H9 (cell line): Measurements from ENCODE around the gene MISP. TPM values are rescaled to one million over a fixed set of nuclear protein-coding genes. Genes with fewer than 3 reads are reported as not detected.
A peak's percentile ranks its signal among the peaks of the same experiment; 100 is the strongest.

Experiments
- DNase-seq: peaks from one replicate; pipeline ENCODE4 v3.0.0-alpha.2; 2017
- H2AFZ ChIP-seq: one replicate; pipeline ENCODE4 v1.6.1; 2013; ENCODE audit warnings: mild to moderate bottlenecking, low read length, control low read depth, moderate library complexity
- H2AK5ac ChIP-seq: 2 replicates; pipeline ENCODE4 v1.6.1; 2013; ENCODE audit warnings: low read length, control low read depth, mixed read lengths; ENCODE audit not compliant: insufficient read length
- H2BK120ac ChIP-seq: one replicate; pipeline ENCODE4 v1.6.1; 2013; ENCODE audit warnings: low read depth, mild to moderate bottlenecking, low read length, control low read depth, inconsistent platforms; ENCODE audit not compliant: poor library complexity, severe bottlenecking
- H2BK12ac ChIP-seq: 2 replicates; pipeline ENCODE4 v1.6.1; 2013; ENCODE audit warnings: low read length, control low read depth, mixed read lengths, low read depth; ENCODE audit not compliant: insufficient read length
- H2BK15ac ChIP-seq: 2 replicates; pipeline ENCODE4 v1.6.1; 2013; ENCODE audit warnings: low read depth, low read length, control low read depth
- H2BK20ac ChIP-seq: one replicate; pipeline ENCODE4 v1.6.1; 2013; ENCODE audit warnings: low read depth, mild to moderate bottlenecking, low read length, control low read depth, inconsistent platforms; ENCODE audit not compliant: poor library complexity, severe bottlenecking
- H2BK5ac ChIP-seq: 2 replicates; pipeline ENCODE4 v1.6.1; 2013; ENCODE audit warnings: low read length, control low read depth, mixed read lengths; ENCODE audit not compliant: insufficient read length
- H3K14ac ChIP-seq: 2 replicates; pipeline ENCODE4 v1.6.1; 2013; ENCODE audit warnings: low read length, control low read depth; ENCODE audit not compliant: insufficient read depth
- H3K18ac ChIP-seq: 2 replicates; pipeline ENCODE4 v1.6.1; 2013; ENCODE audit warnings: low read depth, mild to moderate bottlenecking, mixed read lengths, low read length, control low read depth; ENCODE audit not compliant: insufficient read length
- H3K23ac ChIP-seq: 2 replicates; pipeline ENCODE4 v1.6.1; 2013; ENCODE audit warnings: low read length, control low read depth, mixed read lengths, low read depth; ENCODE audit not compliant: insufficient read length
- H3K23me2 ChIP-seq: 2 replicates; pipeline ENCODE4 v1.6.1; 2013; ENCODE audit warnings: low read depth, mild to moderate bottlenecking, mixed read lengths, low read length, control low read depth; ENCODE audit not compliant: insufficient read length, poor library complexity, severe bottlenecking
- H3K27ac ChIP-seq: 2 replicates; pipeline ENCODE4 v1.5.1; 2013; ENCODE audit warnings: low read length, control low read depth, mixed read lengths, low read depth; ENCODE audit not compliant: insufficient read length
- H3K27me3 ChIP-seq: 2 replicates; pipeline ENCODE4 v1.6.1; 2013; ENCODE audit warnings: low read length, control low read depth, inconsistent platforms; ENCODE audit not compliant: insufficient read depth
- H3K4ac ChIP-seq: 2 replicates; pipeline ENCODE4 v1.6.1; 2013; ENCODE audit warnings: low read depth, mild to moderate bottlenecking, control low read depth, inconsistent platforms, low read length, moderate library complexity
- H3K4me1 ChIP-seq: 2 replicates; pipeline ENCODE4 v1.6.1; 2013; ENCODE audit warnings: low read length, control low read depth, inconsistent platforms; ENCODE audit not compliant: insufficient read depth
- H3K4me2 ChIP-seq: 2 replicates; pipeline ENCODE4 v1.6.1; 2013; ENCODE audit warnings: low read length, control low read depth, mixed read lengths; ENCODE audit not compliant: insufficient read length, insufficient read depth
- H3K56ac ChIP-seq: 2 replicates; pipeline ENCODE4 v1.6.1; 2013; ENCODE audit warnings: low read depth, mild to moderate bottlenecking, mixed read lengths, low read length, control low read depth; ENCODE audit not compliant: insufficient read length
- H3K79me1 ChIP-seq: 2 replicates; pipeline ENCODE4 v1.6.1; 2013; ENCODE audit warnings: low read depth, mild to moderate bottlenecking, moderate library complexity, low read length, control low read depth, inconsistent platforms; ENCODE audit not compliant: insufficient read depth, poor library complexity, severe bottlenecking
- H3K79me2 ChIP-seq: 2 replicates; pipeline ENCODE4 v1.6.1; 2013; ENCODE audit warnings: low read length, control low read depth, inconsistent platforms; ENCODE audit not compliant: insufficient read depth
- H3K9ac ChIP-seq: 2 replicates; pipeline ENCODE4 v1.6.1; 2013; ENCODE audit warnings: low read length, control low read depth, mixed read lengths; ENCODE audit not compliant: insufficient read length; ENCODE audit errors: extremely low read depth
- H3K9me3 ChIP-seq: one replicate; pipeline ENCODE4 v1.6.1; 2013; ENCODE audit warnings: low read depth, low read length, inconsistent platforms; ENCODE audit not compliant: control insufficient read depth
- H3T11ph ChIP-seq: one replicate; pipeline ENCODE4 v1.6.1; 2013; ENCODE audit warnings: mild to moderate bottlenecking, low read length, control low read depth, inconsistent platforms
- H4K20me1 ChIP-seq: one replicate; pipeline ENCODE4 v1.6.1; 2013; ENCODE audit not compliant: control insufficient read depth, insufficient read length, insufficient read depth
- H4K5ac ChIP-seq: 2 replicates; pipeline ENCODE4 v1.6.1; 2013; ENCODE audit warnings: low read depth, mild to moderate bottlenecking, mixed read lengths, low read length, control low read depth; ENCODE audit not compliant: insufficient read length
- H4K8ac ChIP-seq: replicated peaks from 2 replicates; pipeline ENCODE4 v1.6.1; 2013; ENCODE audit warnings: low read length, control low read depth, mixed read lengths, low read depth; ENCODE audit not compliant: insufficient read length
- H4K91ac ChIP-seq: 2 replicates; pipeline ENCODE4 v1.6.1; 2013; ENCODE audit warnings: low read depth, mild to moderate bottlenecking, moderate library complexity, mixed read lengths, low read length, control low read depth; ENCODE audit not compliant: insufficient read length
- H3K27ac Mint-ChIP-seq, 3 experiments: 2 replicates in 2 of 3; 3 replicates in 1 of 3; pipeline ENCODE4 v1.8.0; 2020 to 2021; ENCODE audit warnings: mixed read lengths in 3 of 3, mild to moderate bottlenecking in 1 of 3, moderate library complexity in 1 of 3
- H3K27me3 Mint-ChIP-seq: 2 replicates; pipeline ENCODE4 v1.8.0; 2021; ENCODE audit warnings: low read depth, mild to moderate bottlenecking, moderate library complexity, mixed read lengths
- H3K36me3 Mint-ChIP-seq, 3 experiments: 2 replicates in 2 of 3; 3 replicates in 1 of 3; pipeline ENCODE4 v1.8.0; 2020 to 2021; ENCODE audit warnings: low read depth in 3 of 3, mixed read lengths in 3 of 3; ENCODE audit not compliant: insufficient read depth in 1 of 3
- H3K4me1 Mint-ChIP-seq, 2 experiments: 2 replicates each; pipeline ENCODE4 v1.8.0; 2020; ENCODE audit warnings: mixed read lengths in 2 of 2
- H3K4me3 Mint-ChIP-seq, 2 experiments: 2 replicates in 1 of 2; 3 replicates in 1 of 2; pipeline ENCODE4 v1.8.0; 2020 to 2021; ENCODE audit warnings: mild to moderate bottlenecking in 2 of 2, mixed read lengths in 2 of 2, moderate library complexity in 1 of 2
- H3K9me3 Mint-ChIP-seq, 2 experiments: 2 replicates in 1 of 2; 3 replicates in 1 of 2; pipeline ENCODE4 v1.8.0; 2020; ENCODE audit warnings: mild to moderate bottlenecking in 2 of 2, mixed read lengths in 2 of 2, moderate library complexity in 1 of 2
- CTCF ChIP-seq: fragments of 200-600 bp; sonication (generic); conservative IDR thresholded peaks from 3 replicates; pipeline ENCODE4 v1.8.0; 2021; ENCODE audit warnings: antibody characterized with exemption, mild to moderate bottlenecking
- WGBS: extraction: QIAGEN DNeasy Blood & Tissue Kit; methylation state at CpG from one replicate; pipeline ENCODE4 v1.1.7; 2013; ENCODE audit warnings: missing lambda C conversion rate, low lambda C conversion rate, mixed read lengths; ENCODE audit not compliant: insufficient read length; ENCODE audit errors: extremely low coverage; 5-methylcytosine and 5-hydroxymethylcytosine counted together
- total RNA-seq: library from RNA; stranded (reverse); gene quantifications from 2 replicates; pipeline ENCODE4 v1.2.1, GENCODE V29; 2021

Gene MISP
- total RNA-seq, 1 experiment from 2014 or later: 0.44 TPM

- H4K20me1 ChIP-seq: peaks cover 4% of the 10 kb centered on the region
- no peak overlapping the region for H3K18ac ChIP-seq
- no peak overlapping the region for H2BK5ac ChIP-seq
- no peaks in the 10 kb centered on the region for H3K27me3 Mint-ChIP-seq
- no peaks in the 10 kb centered on the region; a peak in 1 of 5 replicates for H3K9me3 Mint-ChIP-seq
- no peak overlapping the region for H4K8ac ChIP-seq
- peaks cover 9% of the 10 kb centered on the region for H3K23me2 ChIP-seq
- no peak overlapping the region for H3K4ac ChIP-seq
- peaks cover 25 to 39% of the 10 kb centered on the region in 2 experiments for H3K4me1 Mint-ChIP-seq
- no peaks in the 10 kb centered on the region for H3K9me3 ChIP-seq
- H3K9ac ChIP-seq: no peak overlapping the region
- H3K56ac ChIP-seq: no peak overlapping the region
- H3K4me1 ChIP-seq: no peaks in the 10 kb centered on the region; the same call in 1 of the 2 replicates
- no CpG with 5 or more reads among the region's 29 CpGs for WGBS
- H3K79me2 ChIP-seq: peaks cover 63% of the 10 kb centered on the region
- H3K4me2 ChIP-seq: no peak overlapping the region
- H4K91ac ChIP-seq: no peak overlapping the region
- no peak for TF ChIP-seq CTCF
- no peak overlapping the region for H3K14ac ChIP-seq
- H4K5ac ChIP-seq: no peak overlapping the region
- no peak overlapping the region for H3K27ac ChIP-seq
- H3K79me1 ChIP-seq: peaks cover 8% of the 10 kb centered on the region
- peaks cover 46 to 66% (median 62%) of the 10 kb centered on the region in 3 experiments; a peak in 6 of 7 replicates for H3K36me3 Mint-ChIP-seq
- H3K4me3 Mint-ChIP-seq: peak overlapping the region; percentile 30 to 59; a peak in 4 of 5 replicates
- H2BK120ac ChIP-seq: no peak overlapping the region
- H2BK15ac ChIP-seq: no peak overlapping the region
- no peak overlapping the region for H2AK5ac ChIP-seq
- no peak overlapping the region for H3T11ph ChIP-seq
- no peak overlapping the region for H2BK20ac ChIP-seq
- H3K23ac ChIP-seq: no peak overlapping the region
- H3K27ac Mint-ChIP-seq: peak overlapping the region; percentile 11 to 91 (median 75); a peak in 2 of 7 replicates
- no peak overlapping the region for H2BK12ac ChIP-seq
- H2AFZ ChIP-seq: no peak overlapping the region
- no peaks in the 10 kb centered on the region for H3K27me3 ChIP-seq
- no peak for DNase-seq
Observed at GRCh38 chr19:801030-801860, 50.3 kb downstream of the MISP start.
